HUES6 (cell line): ENCODE results near the gene DHRS1.

Experiments used
- H3K27ac ChIP-seq: 2 replicates; pipeline ENCODE4 v1.7.0; 2013; ENCODE audit warnings: low read depth, mild to moderate bottlenecking, low read length, inconsistent platforms
- H3K27me3 ChIP-seq: 2 replicates; pipeline ENCODE4 v1.6.1; 2013; ENCODE audit warnings: low read length; ENCODE audit not compliant: control insufficient read depth, insufficient read depth
- H3K36me3 ChIP-seq: 2 replicates; pipeline ENCODE4 v1.6.1; 2013; ENCODE audit warnings: low read length; ENCODE audit not compliant: control insufficient read depth, insufficient read depth
- H3K4me1 ChIP-seq: 2 replicates; pipeline ENCODE4 v1.6.1; 2013; ENCODE audit warnings: low read length; ENCODE audit not compliant: control insufficient read depth, insufficient read depth
- H3K4me3 ChIP-seq: 2 replicates; pipeline ENCODE4 v1.5.1; 2013; ENCODE audit warnings: low read depth, low read length
- H3K9ac ChIP-seq: one replicate; pipeline ENCODE4 v1.6.1; 2013; ENCODE audit warnings: mild to moderate bottlenecking, low read length
- H3K9me3 ChIP-seq: 2 replicates; pipeline ENCODE4 v1.6.1; 2013; ENCODE audit warnings: low read depth, low read length; ENCODE audit not compliant: control insufficient read depth, insufficient read depth

Gene DHRS1

GRCh38 chr14:24304019-24304387 is 4.4 kb upstream of the DHRS1 start:
- Histone ChIP-seq H3K4me3 (no peak overlapping the region), H3K9me3 (no peaks in the 10 kb centered on the region), H3K4me1 (peaks cover 9% of the 10 kb centered on the region; the same call in 1 of the 2 replicates), H3K9ac (no peak overlapping the region), H3K27ac (no peak overlapping the region), H3K36me3 (peaks cover 64% of the 10 kb centered on the region), H3K27me3 (no peaks in the 10 kb centered on the region)

DNA sequence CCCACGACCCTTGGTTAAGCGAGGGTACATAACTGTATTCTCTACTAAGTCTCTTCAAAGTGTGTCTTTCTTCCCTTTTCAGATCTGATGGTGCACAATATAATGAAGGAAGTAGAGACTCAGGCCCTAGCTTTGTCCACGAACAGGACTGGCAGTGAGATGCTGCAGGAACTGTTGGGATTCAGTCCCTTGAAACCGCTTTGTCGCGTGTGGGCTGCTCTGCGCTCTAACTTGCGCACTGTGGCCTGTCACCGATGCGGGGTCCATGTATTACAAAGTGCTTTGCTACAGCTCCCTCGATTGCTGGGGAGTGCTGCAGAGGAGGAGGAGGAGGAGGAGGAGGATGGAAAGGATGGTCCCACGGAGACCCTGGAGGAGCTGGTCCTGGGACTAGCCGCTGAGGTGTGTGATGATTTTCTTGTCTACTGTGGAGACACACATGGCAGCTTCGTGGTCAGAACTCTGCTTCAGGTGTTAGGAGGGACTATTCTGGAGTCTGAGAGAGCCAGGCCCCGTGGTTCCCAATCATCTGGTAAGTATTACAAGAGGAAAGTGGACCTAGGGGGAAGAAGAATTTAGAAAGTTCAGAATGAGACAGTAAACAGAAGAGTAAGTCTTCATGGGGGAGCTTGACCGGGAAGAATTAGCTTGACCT is 873 bp upstream of the DHRS1 start:
- no peaks in the 10 kb centered on the region for H3K27me3 ChIP-seq
- H3K9ac ChIP-seq, result peak overlapping the region; percentile 81
- H3K9me3 ChIP-seq, result no peaks in the 10 kb centered on the region
- peak overlapping the region; percentile 38; the same call in 1 of the 2 replicates for H3K27ac ChIP-seq
- peaks cover 53% of the 10 kb centered on the region for H3K36me3 ChIP-seq
- peak overlapping the region; percentile 90 for H3K4me3 ChIP-seq
- H3K4me1 ChIP-seq, result peaks cover 14% of the 10 kb centered on the region

- Histone ChIP-seq H3K27me3 (no peaks in the 10 kb centered on the region), H3K9me3 (no peaks in the 10 kb centered on the region), H3K4me3 (peak overlapping the region; percentile 90), H3K4me1 (peaks cover 14% of the 10 kb centered on the region), H3K27ac (no peak overlapping the region), H3K36me3 (peaks cover 42% of the 10 kb centered on the region), H3K9ac (peak overlapping the region; percentile 81)
Measured at GRCh38 chr14:24298892-24299254, 707 bp downstream of the DHRS1 start.

GRCh38 chr14:24297190-24297964 is 2.2 kb downstream of the DHRS1 start:
- Histone ChIP-seq H3K36me3 (peaks cover 32% of the 10 kb centered on the region), H3K27ac (no peak overlapping the region), H3K9me3 (no peaks in the 10 kb centered on the region), H3K9ac (no peak overlapping the region), H3K4me1 (peaks cover 14% of the 10 kb centered on the region), H3K4me3 (no peak overlapping the region), H3K27me3 (no peaks in the 10 kb centered on the region)

GRCh38 chr14:24296341-24297157 is 3.0 kb downstream of the DHRS1 start:
- Histone ChIP-seq H3K4me1 (peaks cover 14% of the 10 kb centered on the region), H3K36me3 (peaks cover 32% of the 10 kb centered on the region), H3K27ac (no peak overlapping the region), H3K9ac (no peak overlapping the region), H3K9me3 (no peaks in the 10 kb centered on the region), H3K4me3 (no peak overlapping the region), H3K27me3 (no peaks in the 10 kb centered on the region)

DNA sequence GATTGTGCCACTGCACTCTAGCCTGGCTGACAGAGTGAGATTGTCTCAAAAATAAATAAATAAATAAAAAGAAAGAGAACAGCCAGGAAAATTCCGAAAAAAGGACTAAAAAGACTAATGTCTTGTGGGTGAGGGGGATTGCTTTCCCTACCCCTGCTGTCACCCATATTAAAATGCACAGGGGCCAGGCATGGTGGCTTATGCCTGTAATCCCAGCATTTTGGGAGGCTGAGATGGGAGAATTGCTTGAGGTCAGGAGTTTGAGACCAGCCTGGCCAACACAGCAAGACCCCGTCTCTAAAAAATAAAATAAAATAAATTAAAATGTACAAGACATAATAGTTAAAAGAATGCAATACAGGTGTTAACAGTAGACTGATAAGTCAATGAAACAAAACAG is 6.1 kb downstream of the DHRS1 start:
- no peaks in the 10 kb centered on the region for H3K9me3 ChIP-seq
- H3K9ac ChIP-seq, result no peak overlapping the region
- no peak overlapping the region for H3K27ac ChIP-seq
- H3K4me1 ChIP-seq, result peaks cover 5% of the 10 kb centered on the region; the same call in 1 of the 2 replicates
- H3K27me3 ChIP-seq, result no peaks in the 10 kb centered on the region
- H3K36me3 ChIP-seq, result peaks cover 51% of the 10 kb centered on the region
- no peak overlapping the region for H3K4me3 ChIP-seq

- Histone ChIP-seq H3K36me3 (peaks cover 51% of the 10 kb centered on the region), H3K4me3 (no peak overlapping the region), H3K27ac (no peak overlapping the region), H3K9me3 (no peaks in the 10 kb centered on the region), H3K27me3 (no peaks in the 10 kb centered on the region), H3K4me1 (peaks cover 5% of the 10 kb centered on the region; the same call in 1 of the 2 replicates), H3K9ac (no peak overlapping the region)
Measured at GRCh38 chr14:24292118-24292807, 7.3 kb downstream of the DHRS1 start.

- H3K36me3 ChIP-seq, result peaks cover 51% of the 10 kb centered on the region
- no peak overlapping the region for H3K4me3 ChIP-seq
- no peaks in the 10 kb centered on the region for H3K27me3 ChIP-seq
- no peaks in the 10 kb centered on the region for H3K9me3 ChIP-seq
- no peak overlapping the region for H3K9ac ChIP-seq
- H3K4me1 ChIP-seq, result peaks cover 3% of the 10 kb centered on the region; the same call in 1 of the 2 replicates
- no peak overlapping the region for H3K27ac ChIP-seq
Measured at GRCh38 chr14:24291446-24292117, 8.0 kb downstream of the DHRS1 start.

DNA sequence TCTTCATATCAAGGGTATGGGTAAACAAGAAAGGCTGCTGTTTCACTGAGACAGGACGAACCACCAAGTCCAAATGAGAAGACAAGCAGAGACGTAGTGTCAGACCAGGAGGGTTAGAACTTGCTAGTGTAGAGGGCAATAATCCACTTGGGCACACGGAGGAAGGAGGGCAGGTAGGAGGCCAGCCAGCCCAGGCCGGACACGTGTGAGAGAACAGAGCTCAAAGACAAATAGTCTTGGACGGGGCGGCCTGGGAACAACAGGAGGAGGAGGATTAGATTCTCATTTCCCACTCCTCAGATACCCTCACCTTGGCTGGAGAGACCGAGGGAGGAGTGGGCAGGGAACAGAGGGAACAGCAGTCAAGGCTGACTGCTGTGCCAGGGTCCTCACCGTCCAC is 8.8 kb downstream of the DHRS1 start:
- Histone ChIP-seq H3K4me1 (no peaks in the 10 kb centered on the region), H3K27ac (no peak overlapping the region), H3K27me3 (no peaks in the 10 kb centered on the region), H3K9ac (no peak overlapping the region), H3K9me3 (no peaks in the 10 kb centered on the region), H3K36me3 (peaks cover 44% of the 10 kb centered on the region), H3K4me3 (no peak overlapping the region)

GRCh38 chr14:24289649-24290280 is 9.8 kb downstream of the DHRS1 start:
- H3K9ac ChIP-seq, result no peak overlapping the region
- H3K4me1 ChIP-seq, result no peaks in the 10 kb centered on the region
- no peak overlapping the region for H3K27ac ChIP-seq
- H3K27me3 ChIP-seq, result no peaks in the 10 kb centered on the region
- no peaks in the 10 kb centered on the region for H3K9me3 ChIP-seq
- no peak overlapping the region for H3K4me3 ChIP-seq
- peaks cover 38% of the 10 kb centered on the region for H3K36me3 ChIP-seq
